Ovary (tissue), 9 donors: Measurements from ENCODE around the gene MAD1L1. TPM values are rescaled to one million over a fixed set of nuclear protein-coding genes. Genes with fewer than 3 reads are reported as not detected.

Source experiments
- DNase-seq, 5 donors: peaks; one replicate each; pipeline ENCODE4 v3.0.0-alpha.2; 2019 to 2020
- H3K27ac ChIP-seq, 2 donors: fragments of 200-600 bp; one replicate each; pipeline versions ENCODE4 v1.5.1 to v1.8.0; 2019 to 2022
- H3K27me3 ChIP-seq: fragments of 200-600 bp; one replicate; pipeline ENCODE4 v1.8.0; 2022
- H3K36me3 ChIP-seq: fragments of 200-600 bp; sonication (generic); one replicate; pipeline ENCODE4 v1.5.1; 2019
- H3K4me1 ChIP-seq: one replicate; pipeline ENCODE4 v1.8.1; 2013; ENCODE audit warnings: mild to moderate bottlenecking, moderate library complexity; ENCODE audit not compliant: insufficient read depth
- H3K4me3 ChIP-seq: fragments of 200-600 bp; sonication (generic); one replicate; pipeline ENCODE4 v1.5.1; 2017
- H3K9me3 ChIP-seq, 2 donors: fragments of 200-600 bp in 1 of 2; sonication (generic) in 1 of 2; one replicate each; pipeline versions ENCODE4 v1.5.1 to v1.8.1; 2013 to 2019; ENCODE audit warnings: mild to moderate bottlenecking in 1 of 2, moderate library complexity in 1 of 2
- EP300 ChIP-seq: sonication (generic); formaldehyde crosslinking; IDR thresholded peaks from one replicate; pipeline ENCODE4 v1.6.1; 2017; ENCODE audit warnings: antibody characterized with exemption
- POLR2A ChIP-seq: fragments of 450-650 bp; IDR thresholded peaks from one replicate; pipeline ENCODE4 v1.6.1; 2017; ENCODE audit warnings: antibody characterized with exemption, mild to moderate bottlenecking, moderate library complexity
- WGBS, 3 donors: extraction: QIAGEN DNeasy Blood & Tissue Kit in 1 of 3; methylation state at CpG; one replicate each; pipeline versions ENCODE4 v1.1.5 to v1.1.7; 2013 to 2017; 5-methylcytosine and 5-hydroxymethylcytosine counted together
- intact Hi-C, 4 donors: fragments of 100-400 bp; cut with DNase I; formaldehyde crosslinking; loops; one replicate each; pipeline versions ENCODE4 v1.11.0 to v1.15.1; 2022 to 2023
- polyA plus RNA-seq, 2 donors: library from polyadenylated mRNA; stranded (reverse); fragments of 200-250 nt in 1 of 2; fragments of 350-450 nt in 1 of 2; fragmentation: Illumina TruSeq in 1 of 2; extraction: RNeasy Lipid Tissue Mini Kit (QIAGEN cat#74804) in 1 of 2; gene quantifications; one replicate each; pipeline ENCODE4 v1.2.3, GENCODE V29; 2013 to 2014
- total RNA-seq, 7 donors: library from RNA; depleted of rRNA in 2 of 7; stranded (reverse); fragments of >200 nt in 2 of 7; fragmentation: NEBNext Ultra II Directional in 3 of 7; extraction: Animal tissue kit (Norgen Biotek cat#: 25700) in 3 of 7; gene quantifications; one replicate each; pipeline versions ENCODE4 v1.1.0 to v1.2.4, GENCODE V29; 2016 to 2023
- TF ChIP-seq, protein P1 (sequence below), 3 donors: fragments of 450-650 bp in 2 of 3; fragments of 200-600 bp in 1 of 3; IDR thresholded peaks; one replicate each; pipeline versions ENCODE4 v1.5.1 to v1.8.0; 2016 to 2022; ENCODE audit warnings: antibody characterized with exemption in 3 of 3, mild to moderate bottlenecking in 1 of 3
- donor health status: DM: no; HTN: no; CAD: no; lungs with moderate emphysema.
- donor health status: DM: no; HTN: no; CAD: no.
- donor health status: Bipolar disorder and iron deficiency.
- donor health status: DM: yes; HTN: yes; CAD: no.
- donor health status: DM: no; HTN: no; CAD: no.
- donor health status: DM: yes; HTN: yes; CAD: no.

Gene MAD1L1
- total and polyA plus RNA-seq, 9 donors: 5.9 to 36.6 (median 22.8) TPM

- intact Hi-C loops: no loop called here
- Histone ChIP-seq H3K36me3 (no peaks in the 10 kb centered on the region), H3K4me1 (no peaks in the 10 kb centered on the region), H3K9me3 (no peaks in the 10 kb centered on the region), H3K27ac (no peak overlapping the region), H3K4me3 (no peak overlapping the region), H3K27me3 (no peaks in the 10 kb centered on the region)
- DNase-seq: no peak
- 89 to 95% (median 90%) methylated on average over 25 of the region's 25 CpGs for WGBS, 3 donors
- no peak for TF ChIP-seq EP300
- TF ChIP-seq POLR2A: no peak
- TF ChIP-seq, protein P1, sequence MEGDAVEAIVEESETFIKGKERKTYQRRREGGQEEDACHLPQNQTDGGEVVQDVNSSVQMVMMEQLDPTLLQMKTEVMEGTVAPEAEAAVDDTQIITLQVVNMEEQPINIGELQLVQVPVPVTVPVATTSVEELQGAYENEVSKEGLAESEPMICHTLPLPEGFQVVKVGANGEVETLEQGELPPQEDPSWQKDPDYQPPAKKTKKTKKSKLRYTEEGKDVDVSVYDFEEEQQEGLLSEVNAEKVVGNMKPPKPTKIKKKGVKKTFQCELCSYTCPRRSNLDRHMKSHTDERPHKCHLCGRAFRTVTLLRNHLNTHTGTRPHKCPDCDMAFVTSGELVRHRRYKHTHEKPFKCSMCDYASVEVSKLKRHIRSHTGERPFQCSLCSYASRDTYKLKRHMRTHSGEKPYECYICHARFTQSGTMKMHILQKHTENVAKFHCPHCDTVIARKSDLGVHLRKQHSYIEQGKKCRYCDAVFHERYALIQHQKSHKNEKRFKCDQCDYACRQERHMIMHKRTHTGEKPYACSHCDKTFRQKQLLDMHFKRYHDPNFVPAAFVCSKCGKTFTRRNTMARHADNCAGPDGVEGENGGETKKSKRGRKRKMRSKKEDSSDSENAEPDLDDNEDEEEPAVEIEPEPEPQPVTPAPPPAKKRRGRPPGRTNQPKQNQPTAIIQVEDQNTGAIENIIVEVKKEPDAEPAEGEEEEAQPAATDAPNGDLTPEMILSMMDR (IDR thresholded peaks at IDR 0.05): no peak
These were observed 325.6 kb downstream of the MAD1L1 start for GRCh38 chr7:1906988-1907745.

DNA sequence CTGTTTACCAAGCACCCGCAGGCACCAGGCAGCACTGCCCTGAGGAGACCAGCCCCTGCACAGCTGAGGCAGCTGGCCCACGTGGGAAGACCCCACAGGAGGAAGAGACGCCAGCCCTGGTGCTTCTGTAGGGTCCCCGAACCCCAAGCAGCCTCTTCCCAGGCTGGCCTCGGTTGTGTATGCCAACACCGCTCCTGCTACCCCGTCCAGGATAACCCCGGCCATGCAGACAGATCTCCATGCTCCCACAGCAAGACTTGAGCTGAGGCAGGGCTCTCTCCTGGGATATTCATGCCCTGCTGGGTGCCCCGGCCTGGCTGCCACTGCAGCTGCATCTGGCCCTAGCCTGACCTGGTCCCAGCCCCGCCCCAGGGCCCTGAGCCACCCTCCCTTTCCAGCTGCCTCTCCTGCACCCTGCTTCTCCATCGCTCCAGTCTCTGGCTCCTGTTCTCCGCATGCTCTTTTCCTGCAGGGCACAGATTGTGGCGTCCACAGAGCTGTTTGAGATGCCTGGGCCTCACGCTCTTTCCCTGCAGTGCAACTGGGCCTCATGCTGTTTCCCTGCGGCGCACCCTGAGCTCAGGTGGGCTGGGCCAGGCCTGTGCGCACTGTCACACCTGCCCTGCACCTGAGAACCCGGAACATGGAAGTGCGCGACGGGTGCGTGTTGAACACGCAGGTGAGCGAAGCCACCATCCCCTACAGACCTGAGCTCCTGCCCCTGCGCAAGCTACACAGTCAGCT is 326.5 kb downstream of the MAD1L1 start:
- DNase-seq: peak in 1 of 5 donors; percentile 13
- 94 to 98% (median 96%) methylated on average over 24 to 25 of the region's 25 CpGs for WGBS, 3 donors
- TF ChIP-seq POLR2A (no peak), EP300 (no peak)
- TF ChIP-seq, protein P1 (IDR thresholded peaks at IDR 0.05): no peak
- no peak overlapping the region for H3K4me3 ChIP-seq
- H3K27ac ChIP-seq: no peak overlapping the region
- H3K36me3 ChIP-seq: no peaks in the 10 kb centered on the region
- H3K9me3 ChIP-seq: no peaks in the 10 kb centered on the region
- H3K4me1 ChIP-seq: no peaks in the 10 kb centered on the region
- H3K27me3 ChIP-seq: no peaks in the 10 kb centered on the region
- intact Hi-C loops: no loop called here

DNA sequence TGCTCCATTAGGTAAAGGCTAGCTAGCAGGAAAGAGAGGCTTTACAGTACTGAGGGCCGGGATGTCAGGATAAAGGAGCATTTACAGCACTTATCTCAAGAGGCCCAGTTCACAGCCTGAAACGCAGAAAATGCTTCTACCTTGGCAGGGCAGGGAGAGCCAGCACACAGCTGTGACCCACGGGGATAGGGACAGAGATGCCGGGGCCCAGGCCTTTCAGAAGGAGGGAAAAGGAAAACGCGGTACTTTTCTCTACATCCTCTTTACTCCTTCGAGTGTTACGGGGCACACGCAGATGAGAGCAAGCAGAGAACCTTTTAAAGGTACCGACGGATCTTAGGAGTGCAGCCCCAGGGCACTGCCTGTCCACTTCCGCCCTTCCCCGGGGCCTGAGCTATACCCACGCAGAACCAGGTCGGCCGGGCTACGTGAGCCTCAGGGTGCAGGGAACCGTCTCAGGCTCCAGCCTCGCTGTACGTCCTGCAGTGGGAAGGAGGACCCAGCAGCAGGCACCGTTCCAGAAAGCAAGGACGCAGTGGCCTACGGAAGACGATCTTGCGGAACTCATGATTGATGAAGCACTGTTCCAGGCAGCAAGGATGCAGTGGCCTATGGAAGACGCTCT is 330.4 kb downstream of the MAD1L1 start:
- Histone ChIP-seq H3K4me1 (no peaks in the 10 kb centered on the region), H3K36me3 (no peaks in the 10 kb centered on the region), H3K27ac (no peak overlapping the region), H3K9me3 (no peaks in the 10 kb centered on the region), H3K27me3 (no peaks in the 10 kb centered on the region), H3K4me3 (no peak overlapping the region)
- intact Hi-C loops: no loop called here
- DNase-seq: peak in 1 of 5 donors; percentile 16
- no peak for TF ChIP-seq POLR2A
- no peak for TF ChIP-seq EP300
- 87 to 91% (median 89%) methylated on average over 26 of the region's 26 CpGs for WGBS, 3 donors

DNA sequence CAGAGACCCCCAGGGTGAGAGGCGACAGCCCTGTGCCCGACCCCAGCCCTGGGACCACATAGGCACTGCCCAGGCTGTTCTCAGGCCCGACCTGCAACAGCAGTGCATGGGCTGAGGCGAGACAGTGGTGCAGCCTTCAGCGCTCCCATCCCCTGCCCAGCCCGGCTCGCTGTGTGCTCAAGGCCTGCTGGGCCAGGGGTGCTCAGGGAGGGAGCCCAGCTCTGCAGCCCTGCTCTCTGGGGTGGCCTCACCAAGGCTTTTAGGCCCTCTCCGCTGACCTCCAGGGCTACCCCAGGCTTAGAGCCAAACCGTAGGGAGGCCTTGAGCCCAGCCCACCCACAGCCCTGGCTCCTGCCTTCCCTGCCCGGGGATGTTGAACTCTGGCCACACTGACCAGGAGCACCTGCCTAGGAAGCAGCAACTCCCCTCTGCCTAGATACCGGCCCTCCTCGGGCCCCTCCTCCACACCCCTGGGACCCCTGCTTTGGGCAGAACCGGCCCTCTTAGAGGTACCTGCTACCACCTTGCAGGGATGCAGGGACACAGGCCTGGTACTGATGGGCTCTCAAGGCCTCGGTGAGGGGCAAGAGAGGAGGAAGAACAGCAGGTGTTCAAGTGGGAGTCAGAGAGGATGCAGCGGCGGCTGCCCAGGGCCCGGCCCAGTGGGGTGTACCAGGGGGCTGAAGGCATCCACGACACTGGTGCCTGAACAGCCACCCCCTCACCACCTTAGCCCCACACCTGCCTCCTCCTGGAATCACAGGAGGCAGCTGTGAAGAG is 331.1 kb downstream of the MAD1L1 start:
- WGBS, 3 donors: 62 to 75% (median 65%) methylated on average over 15 to 18 of the region's 18 CpGs
- H3K27ac ChIP-seq: no peak overlapping the region
- peak in 1 of 5 donors; percentile 12 for DNase-seq
- H3K36me3 ChIP-seq: no peaks in the 10 kb centered on the region
- H3K4me3 ChIP-seq: no peak overlapping the region
- H3K9me3 ChIP-seq: no peaks in the 10 kb centered on the region
- no peaks in the 10 kb centered on the region for H3K4me1 ChIP-seq
- intact Hi-C loops: no loop called here
- no peak for TF ChIP-seq POLR2A
- TF ChIP-seq, protein P1 (IDR thresholded peaks at IDR 0.05): no peak
- TF ChIP-seq EP300: no peak
- H3K27me3 ChIP-seq: no peaks in the 10 kb centered on the region
